Activated T-helper 1 cell treated with anti-CD3 and anti-CD28 coated beads, Interleukin-12 subunit alpha, Interleukin-12 subunit beta, Interleukin-2, Interleukin-4 antibody, amounts not matched to agents 30 ng/mL and 10 ng/mL and 1 ng/mL, durations not matched to agents 14 hours and 24 hours and 36 hours (primary cell): Measurements from ENCODE around the gene EFHC1. TPM values are rescaled to one million over a fixed set of nuclear protein-coding genes. Genes with fewer than 3 reads are reported as not detected.

Experiments
- DNase-seq: peaks from one replicate; pipeline ENCODE4 v3.0.0; 2021; ENCODE audit warnings: low spot score
- H3K27ac Mint-ChIP-seq: one replicate; pipeline ENCODE4 v1.8.0; 2021; ENCODE audit warnings: mild to moderate bottlenecking, mixed read lengths
- H3K27me3 Mint-ChIP-seq: one replicate; pipeline ENCODE4 v1.8.0; 2022; ENCODE audit warnings: mild to moderate bottlenecking, moderate library complexity, mixed read lengths; ENCODE audit not compliant: insufficient read depth
- H3K36me3 Mint-ChIP-seq: one replicate; pipeline ENCODE4 v1.8.0; 2021; ENCODE audit warnings: low read depth, mixed read lengths
- H3K4me1 Mint-ChIP-seq: one replicate; pipeline ENCODE4 v1.8.0; 2021; ENCODE audit warnings: low read depth, mixed read lengths
- H3K4me3 Mint-ChIP-seq: one replicate; pipeline ENCODE4 v1.8.0; 2021; ENCODE audit warnings: mild to moderate bottlenecking, moderate library complexity, mixed read lengths
- H3K9me3 Mint-ChIP-seq: one replicate; pipeline ENCODE4 v1.8.0; 2021; ENCODE audit warnings: mixed read lengths
- intact Hi-C: fragments of 100-400 bp; cut with micrococcal nuclease; formaldehyde crosslinking; loops from one replicate; pipeline ENCODE4 v1.15.1; 2024
- total RNA-seq: library from RNA; stranded (reverse); gene quantifications from 2 replicates; pipeline ENCODE4 v1.2.3, GENCODE V29; 2022

The EFHC1 gene
- total RNA-seq, 1 donor from 2014 or later: 0.70 TPM

DNA sequence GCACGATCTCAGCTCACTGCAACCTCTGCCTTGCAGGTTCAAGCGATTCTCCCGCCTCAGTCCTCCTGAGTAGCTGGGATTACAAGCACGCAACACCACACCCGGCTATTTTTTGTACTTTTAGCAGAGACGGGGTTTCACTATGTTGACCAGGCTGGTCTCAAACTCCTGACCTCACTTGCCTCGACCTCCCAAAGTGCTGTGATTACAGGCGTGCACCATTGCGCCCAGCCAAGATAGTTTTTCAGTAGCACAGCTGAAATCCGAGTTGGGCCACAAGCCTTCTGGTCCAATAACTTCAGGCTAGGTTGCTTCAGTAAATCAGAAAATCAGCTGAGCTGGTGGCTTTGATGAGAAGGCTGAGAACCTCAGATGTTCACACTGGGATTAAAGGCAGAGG is 91.0 kb downstream of the EFHC1 start:
- intact Hi-C loops: no loop called here
- H3K9me3 Mint-ChIP-seq: no peaks in the 10 kb centered on the region
- H3K4me3 Mint-ChIP-seq: no peak overlapping the region
- H3K27ac Mint-ChIP-seq: no peak overlapping the region
- DNase-seq: no peak
- H3K4me1 Mint-ChIP-seq: peaks cover 20% of the 10 kb centered on the region
- no peaks in the 10 kb centered on the region for H3K27me3 Mint-ChIP-seq
- H3K36me3 Mint-ChIP-seq: peaks cover 15% of the 10 kb centered on the region

DNA sequence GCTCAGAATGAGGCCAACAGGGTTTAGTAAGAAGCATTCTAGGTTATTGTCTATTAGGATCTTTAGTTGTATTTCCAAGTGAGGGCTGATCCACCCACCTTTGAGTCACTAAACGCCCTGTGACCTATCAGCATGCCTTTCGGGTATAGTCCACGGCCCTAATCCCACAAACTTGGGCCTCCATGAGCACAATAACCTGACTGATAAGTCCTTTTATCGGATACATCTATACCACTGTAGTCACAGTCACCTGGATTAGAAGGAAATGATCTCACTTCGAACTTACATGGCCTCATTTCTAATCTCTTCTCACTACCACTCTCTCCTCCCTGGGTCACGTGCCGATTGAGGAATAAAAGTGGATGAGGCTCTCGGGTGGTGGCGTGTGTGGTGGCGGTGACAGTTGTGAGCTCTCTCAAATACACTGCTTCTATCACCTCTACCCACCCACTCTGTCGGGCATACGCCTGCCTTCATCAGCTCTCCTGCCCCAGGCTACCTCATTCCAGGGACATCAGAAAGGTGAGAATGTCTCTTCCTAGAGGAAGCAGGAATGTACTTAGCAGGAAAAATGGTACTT is 91.5 kb downstream of the EFHC1 start:
- peaks cover 15% of the 10 kb centered on the region for H3K36me3 Mint-ChIP-seq
- H3K27ac Mint-ChIP-seq: no peak overlapping the region
- DNase-seq: no peak
- no peak overlapping the region for H3K4me3 Mint-ChIP-seq
- peaks cover 25% of the 10 kb centered on the region for H3K4me1 Mint-ChIP-seq
- no peaks in the 10 kb centered on the region for H3K27me3 Mint-ChIP-seq
- H3K9me3 Mint-ChIP-seq: no peaks in the 10 kb centered on the region
- intact Hi-C loops: no loop called here

DNA sequence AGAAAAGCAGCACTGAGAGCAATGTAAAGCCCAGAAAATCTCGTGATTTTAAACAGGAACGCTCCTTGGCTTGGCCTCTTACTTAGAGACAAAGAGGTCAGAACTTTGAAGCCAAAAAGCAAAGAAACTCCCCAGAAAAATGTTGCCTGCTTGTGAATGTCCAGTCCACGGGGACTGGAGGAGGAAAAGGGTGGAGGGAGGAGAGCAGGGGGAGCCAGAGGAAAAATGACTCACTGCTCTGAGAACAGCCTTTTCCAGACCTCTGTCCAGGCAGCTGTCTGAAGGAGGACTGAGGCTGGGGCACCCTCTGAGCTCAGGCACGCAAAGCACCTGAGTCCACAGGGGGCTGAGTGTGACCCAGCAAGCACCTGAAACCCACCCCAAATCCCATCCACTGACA is 92.1 kb downstream of the EFHC1 start:
- Mint-ChIP-seq H3K9me3 (no peaks in the 10 kb centered on the region), H3K27ac (no peak overlapping the region), H3K27me3 (no peaks in the 10 kb centered on the region), H3K36me3 (peaks cover 15% of the 10 kb centered on the region), H3K4me3 (no peak overlapping the region), H3K4me1 (peaks cover 30% of the 10 kb centered on the region)
- DNase-seq: no peak
- intact Hi-C loops: no loop called here

DNA sequence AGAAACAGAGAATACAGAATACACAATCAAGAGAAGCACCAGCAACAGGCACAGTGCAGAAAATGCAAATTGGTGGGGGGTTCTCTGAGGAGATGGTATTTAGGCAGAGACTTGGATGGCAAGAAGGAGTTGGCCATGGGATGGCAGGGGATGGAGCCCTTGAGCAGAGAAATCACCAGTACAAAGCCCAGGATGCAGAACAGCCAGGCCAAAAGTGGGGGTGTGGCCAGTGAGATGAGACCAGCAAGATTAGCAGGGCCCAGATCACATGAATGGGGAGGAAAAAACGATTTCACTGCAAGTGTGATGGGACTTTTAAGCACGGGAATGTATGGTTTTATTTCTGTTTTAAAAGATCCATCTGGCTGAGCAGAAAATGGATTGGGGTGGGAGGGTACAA is 93.3 kb downstream of the EFHC1 start:
- peaks cover 13% of the 10 kb centered on the region for H3K36me3 Mint-ChIP-seq
- peaks cover 43% of the 10 kb centered on the region for H3K4me1 Mint-ChIP-seq
- H3K27me3 Mint-ChIP-seq: no peaks in the 10 kb centered on the region
- no peak for DNase-seq
- H3K27ac Mint-ChIP-seq: no peak overlapping the region
- intact Hi-C loops: no loop called here
- H3K9me3 Mint-ChIP-seq: no peaks in the 10 kb centered on the region
- H3K4me3 Mint-ChIP-seq: no peak overlapping the region

DNA sequence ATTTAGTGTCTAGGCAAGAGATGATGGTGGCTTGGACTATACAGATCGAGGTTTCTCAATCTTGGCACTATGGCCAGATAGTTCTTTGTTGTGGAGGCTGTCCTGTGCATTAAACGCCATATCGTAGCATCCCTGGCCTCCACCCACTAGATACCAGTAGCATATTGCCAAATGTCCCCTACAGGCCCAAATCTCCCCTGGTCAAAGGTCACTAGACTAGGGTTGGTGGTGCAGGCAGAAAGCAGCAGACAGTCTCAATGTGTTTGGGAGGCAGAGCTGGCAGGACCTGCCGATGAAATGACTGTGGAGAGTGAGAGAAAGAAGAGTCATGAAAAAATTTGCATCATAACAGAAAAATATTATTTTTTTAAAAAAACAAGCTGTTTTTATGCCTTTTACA is 93.8 kb downstream of the EFHC1 start:
- Mint-ChIP-seq H3K4me1 (peaks cover 43% of the 10 kb centered on the region), H3K27me3 (no peaks in the 10 kb centered on the region), H3K4me3 (no peak overlapping the region), H3K9me3 (no peaks in the 10 kb centered on the region), H3K36me3 (peaks cover 13% of the 10 kb centered on the region), H3K27ac (no peak overlapping the region)
- no peak for DNase-seq
- intact Hi-C loops: no loop called here

DNA sequence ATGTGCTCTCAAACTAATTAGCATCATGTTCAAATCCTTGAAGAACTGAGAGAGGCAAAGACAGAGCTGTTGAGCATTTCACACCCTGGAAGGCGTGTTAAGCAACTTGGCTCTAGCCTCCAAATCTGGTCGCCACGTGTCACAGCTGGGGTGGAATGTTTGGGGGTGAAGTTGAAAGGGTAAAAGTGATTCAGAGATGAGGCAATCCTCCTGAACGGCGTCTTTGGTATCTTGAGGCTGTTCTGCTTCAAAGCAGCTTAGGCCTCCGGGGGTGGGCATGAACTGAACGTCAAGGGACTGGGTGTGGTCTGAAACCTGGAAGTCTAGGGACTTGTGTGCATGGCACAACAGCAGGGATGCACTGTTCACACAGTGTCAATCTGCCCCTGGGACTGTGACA is 94.4 kb downstream of the EFHC1 start:
- peak overlapping the region; percentile 29 for H3K27ac Mint-ChIP-seq

DNA sequence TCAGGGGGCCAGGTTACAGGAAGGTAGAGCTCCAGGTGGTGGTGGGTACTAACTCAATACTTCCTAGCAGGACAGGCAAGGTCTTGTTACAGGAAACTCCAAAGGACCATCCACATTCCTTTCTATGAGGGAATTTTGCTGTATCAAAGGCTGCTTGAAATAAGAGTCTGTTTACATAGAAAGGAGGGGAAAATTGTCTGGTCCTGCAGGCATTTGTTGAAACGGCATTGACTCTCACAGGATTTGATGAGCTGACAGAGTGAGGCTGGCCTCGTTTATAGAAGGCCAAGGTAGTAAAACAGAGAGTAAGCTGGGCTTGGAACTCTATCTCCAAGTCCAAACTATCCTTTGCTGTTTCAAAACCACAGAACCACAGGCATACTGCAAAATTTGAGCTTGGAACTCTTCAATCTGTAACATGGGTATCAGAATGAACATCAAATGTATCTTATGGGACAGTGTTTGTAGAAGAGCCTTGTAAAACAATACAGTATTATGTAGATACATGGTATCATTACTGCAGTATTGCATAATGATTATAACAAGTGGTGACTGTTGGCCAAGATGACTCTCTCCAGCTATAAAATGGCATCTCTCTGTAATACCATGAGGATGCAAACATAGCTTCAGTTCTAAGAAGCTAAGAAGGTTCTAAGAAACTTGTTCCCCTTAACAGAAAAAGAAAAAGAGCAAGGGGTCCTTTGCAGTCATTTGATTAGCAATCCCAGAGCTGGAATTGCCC is 95.2 kb downstream of the EFHC1 start:
- DNase-seq: no peak
- Mint-ChIP-seq H3K36me3 (peaks cover 10% of the 10 kb centered on the region), H3K9me3 (no peaks in the 10 kb centered on the region), H3K27ac (no peak overlapping the region), H3K27me3 (no peaks in the 10 kb centered on the region), H3K4me3 (no peak overlapping the region), H3K4me1 (peaks cover 43% of the 10 kb centered on the region)
- intact Hi-C loops: loop anchor here (5.0 kb wide), 1 partner anchor 93 kb away; the partner anchor contains the start of gene EFHC1

More for the DNA sequence above, 94.4 kb downstream of the EFHC1 start:
- intact Hi-C loops: no loop called here
- DNase-seq: no peak
- no peaks in the 10 kb centered on the region for H3K9me3 Mint-ChIP-seq
- H3K4me1 Mint-ChIP-seq: peaks cover 43% of the 10 kb centered on the region
- no peaks in the 10 kb centered on the region for H3K27me3 Mint-ChIP-seq
- no peak overlapping the region for H3K4me3 Mint-ChIP-seq
- peaks cover 13% of the 10 kb centered on the region for H3K36me3 Mint-ChIP-seq

DNA sequence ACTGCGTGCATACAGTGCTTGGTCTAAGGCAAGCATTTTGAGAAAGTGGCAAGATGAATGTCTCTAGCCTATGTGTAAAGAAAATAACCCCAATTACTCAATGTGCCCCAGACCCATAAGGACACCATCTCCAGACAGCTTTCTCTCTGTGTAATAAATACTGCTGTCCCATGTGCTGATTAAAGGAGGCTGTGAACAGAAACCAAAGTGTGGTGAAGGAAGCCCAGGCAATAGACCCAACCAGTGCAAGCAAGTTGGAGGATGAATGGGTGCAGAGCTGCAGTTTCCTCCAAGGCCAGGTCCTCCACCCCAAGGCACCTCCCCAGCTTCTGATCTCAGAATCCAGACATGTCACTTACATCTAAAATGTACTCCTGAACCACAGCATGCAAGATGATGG is 96.1 kb downstream of the EFHC1 start:
- no peaks in the 10 kb centered on the region for H3K27me3 Mint-ChIP-seq

DNA sequence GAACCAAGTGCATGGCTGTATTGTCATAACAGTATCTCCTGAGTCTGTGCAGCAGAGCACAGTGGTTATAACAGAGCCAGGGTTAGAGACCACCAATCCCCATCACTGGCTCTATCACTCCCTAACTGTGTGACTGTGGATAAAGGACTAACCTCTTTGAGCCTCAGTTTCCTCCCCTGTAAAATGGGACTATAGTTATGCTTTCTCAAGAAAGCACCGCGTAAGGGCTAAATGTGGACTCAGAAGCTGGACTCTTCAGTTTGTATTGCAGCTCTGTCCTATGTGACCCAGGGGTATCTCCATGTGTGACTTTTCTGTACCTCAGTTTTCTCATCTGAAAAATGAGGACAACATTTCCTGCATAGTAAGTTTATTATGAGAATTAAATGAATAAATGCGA is 96.8 kb downstream of the EFHC1 start:
- Mint-ChIP-seq H3K4me3 (no peak overlapping the region), H3K9me3 (no peaks in the 10 kb centered on the region), H3K27ac (no peak overlapping the region), H3K4me1 (peaks cover 43% of the 10 kb centered on the region), H3K27me3 (no peaks in the 10 kb centered on the region), H3K36me3 (peaks cover 10% of the 10 kb centered on the region)
- DNase-seq: no peak
- intact Hi-C loops: loop anchor here (5.0 kb wide), 1 partner anchor 95 kb away; the partner anchor contains the start of gene EFHC1

More for the DNA sequence above, 96.1 kb downstream of the EFHC1 start:
- peaks cover 43% of the 10 kb centered on the region for H3K4me1 Mint-ChIP-seq
- DNase-seq: no peak
- H3K9me3 Mint-ChIP-seq: no peaks in the 10 kb centered on the region
- H3K36me3 Mint-ChIP-seq: peaks cover 10% of the 10 kb centered on the region
- intact Hi-C loops: loop anchor here (5.0 kb wide), 1 partner anchor 94 kb away; the partner anchor contains the start of gene EFHC1
- H3K4me3 Mint-ChIP-seq: no peak overlapping the region
- no peak overlapping the region for H3K27ac Mint-ChIP-seq

DNA sequence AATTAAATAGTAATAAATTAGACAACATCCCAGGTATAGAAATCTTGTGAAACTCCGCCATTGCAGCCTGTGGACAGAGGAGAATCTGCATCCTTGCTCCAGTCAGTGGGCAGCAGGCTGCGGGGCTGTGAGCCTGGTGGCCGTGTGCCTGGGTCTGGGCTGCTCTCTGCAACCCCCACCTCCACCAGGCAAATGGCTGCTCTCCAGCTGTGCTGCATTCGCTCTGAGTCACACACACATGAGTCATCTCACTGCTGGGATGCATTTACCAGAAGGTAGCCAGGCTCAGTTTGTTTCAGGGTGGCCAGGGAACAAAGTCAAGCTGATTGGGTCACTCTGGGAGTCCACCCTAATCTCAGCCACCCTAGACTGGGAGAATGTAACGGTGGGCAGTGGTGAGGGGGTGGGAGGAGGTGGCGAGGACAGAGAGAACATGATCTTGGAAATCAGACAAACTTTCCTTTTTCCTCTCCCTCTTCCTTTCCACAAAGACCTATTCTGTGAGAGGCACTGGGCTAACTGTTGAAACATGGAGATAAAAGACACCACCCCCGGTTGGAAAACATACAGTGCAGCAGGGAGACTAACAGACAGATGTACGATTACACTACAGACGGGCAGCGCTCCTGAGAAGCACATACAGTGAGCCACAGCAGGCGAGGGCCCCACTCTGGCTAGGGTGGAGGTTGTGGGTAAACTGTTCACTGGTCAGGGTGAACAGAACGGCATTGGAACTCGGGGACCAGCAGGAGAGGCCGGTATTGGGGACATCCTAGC is 97.5 kb downstream of the EFHC1 start:
- Mint-ChIP-seq H3K27ac (no peak overlapping the region), H3K4me3 (no peak overlapping the region), H3K36me3 (peaks cover 10% of the 10 kb centered on the region), H3K4me1 (peaks cover 43% of the 10 kb centered on the region), H3K27me3 (no peaks in the 10 kb centered on the region), H3K9me3 (no peaks in the 10 kb centered on the region)
- intact Hi-C loops: loop anchor here (5.0 kb wide), 1 partner anchor 95 kb away; the partner anchor contains the start of gene EFHC1
- DNase-seq: peak; percentile 11

DNA sequence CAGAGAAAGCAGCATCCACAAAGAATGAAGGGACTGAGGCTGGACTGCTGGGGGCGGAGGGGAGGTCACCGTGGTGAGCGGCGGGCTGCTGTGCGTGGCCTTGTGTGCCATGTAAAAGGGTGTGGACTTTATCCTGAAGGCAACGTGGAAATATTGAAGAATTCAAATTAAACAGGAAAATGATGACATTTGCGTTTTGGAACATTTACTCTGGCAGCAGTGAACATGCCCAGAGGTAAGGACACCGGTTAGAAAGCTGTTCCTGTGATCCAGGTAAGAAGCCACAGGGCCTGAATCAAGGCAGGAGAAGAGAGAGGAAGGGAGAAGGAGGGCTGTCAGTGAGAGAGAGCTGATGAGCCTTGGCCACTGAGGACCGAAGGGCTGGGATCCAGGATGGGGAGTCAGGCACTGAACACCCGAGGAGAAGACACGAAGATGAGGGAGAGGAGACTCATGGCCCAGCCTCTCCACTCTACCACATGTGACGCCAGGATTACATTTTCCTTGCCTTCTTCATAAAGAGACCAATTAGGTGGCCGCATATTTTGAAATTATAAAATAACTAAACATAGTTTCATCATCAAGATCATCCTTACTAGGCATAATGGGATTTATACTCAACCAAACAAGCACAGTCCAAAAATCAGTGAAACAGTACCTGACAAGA is 98.3 kb downstream of the EFHC1 start:
- intact Hi-C loops: loop anchor here (5.0 kb wide), 1 partner anchor 96 kb away; the partner anchor contains the start of gene EFHC1
- no peak for DNase-seq
- no peak overlapping the region for H3K27ac Mint-ChIP-seq
- no peaks in the 10 kb centered on the region for H3K27me3 Mint-ChIP-seq
- peaks cover 43% of the 10 kb centered on the region for H3K4me1 Mint-ChIP-seq
- H3K4me3 Mint-ChIP-seq: no peak overlapping the region
- no peaks in the 10 kb centered on the region for H3K9me3 Mint-ChIP-seq
- H3K36me3 Mint-ChIP-seq: peaks cover 10% of the 10 kb centered on the region

DNA sequence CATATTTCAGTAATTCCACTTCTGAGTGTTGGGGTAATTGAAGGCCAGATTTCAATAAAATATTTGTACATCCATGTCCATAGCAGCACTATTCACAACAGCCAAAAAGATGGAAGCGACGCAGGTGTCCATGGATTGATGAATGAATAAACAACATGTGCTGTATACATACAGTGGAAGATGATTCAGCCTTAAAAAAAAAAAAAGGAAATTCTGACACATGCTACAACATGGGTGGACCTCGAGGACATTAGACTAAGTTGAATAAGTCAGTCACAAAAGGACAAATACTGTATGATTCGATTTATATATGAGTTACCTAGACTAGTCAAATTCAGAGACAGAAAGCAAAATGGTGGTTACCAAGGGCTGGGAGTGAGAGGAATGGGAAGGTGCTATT is 99.5 kb downstream of the EFHC1 start:
- Mint-ChIP-seq H3K4me3 (no peak overlapping the region), H3K27me3 (no peaks in the 10 kb centered on the region), H3K9me3 (no peaks in the 10 kb centered on the region), H3K36me3 (peaks cover 7% of the 10 kb centered on the region), H3K4me1 (peaks cover 38% of the 10 kb centered on the region), H3K27ac (no peak overlapping the region)
- intact Hi-C loops: loop anchor here (5.0 kb wide), 1 partner anchor 97 kb away; the partner anchor contains the start of gene EFHC1
- DNase-seq: no peak
